ENCODE data around the gene TSPAN16. TPM values are rescaled to one million over a fixed set of nuclear protein-coding genes. Genes with fewer than 3 reads are reported as not detected.
A peak's percentile ranks its signal among the peaks of the same experiment; 100 is the strongest.
"Not testable (repeated sequence)": the region's sequence is repeated elsewhere in the genome, so short reads cannot be mapped to it uniquely, and the experiment has no call there.

TSPAN16 gene
- polyA plus RNA-seq, 6 donors from 2014 or later = not detected

- Mint-ChIP-seq H3K27ac (peak overlapping the region in 1 of 6 donors; percentile 5), H3K4me1 (no peaks in the 10 kb centered on the region), H3K9me3 (no peaks in the 10 kb centered on the region), H3K4me3 (no peak overlapping the region), H3K27me3 (peaks cover 0 to 18% (median 8%) of the 10 kb centered on the region in 3 donors), H3K36me3 (no peaks in the 10 kb centered on the region)
- ATAC-seq (ENCODE audit: low read depth in 2 of 2) (no peak), DNase-seq (no peak)
Measured at GRCh38 chr19:11299946-11300810, 4.2 kb downstream of the TSPAN16 start.

GRCh38 chr19:11300811-11301120 is 4.8 kb downstream of the TSPAN16 start:
- no peak for ATAC-seq (ENCODE audit: low read depth in 2 of 2)
- H3K27me3 Mint-ChIP-seq = peaks cover 0 to 19% (median 8%) of the 10 kb centered on the region in 3 donors
- DNase-seq = no peak
- H3K9me3 Mint-ChIP-seq = no peaks in the 10 kb centered on the region
- no peaks in the 10 kb centered on the region for H3K4me1 Mint-ChIP-seq
- H3K27ac Mint-ChIP-seq = no peak overlapping the region
- no peak overlapping the region for H3K4me3 Mint-ChIP-seq
- H3K36me3 Mint-ChIP-seq = no peaks in the 10 kb centered on the region

GRCh38 chr19:11304936-11305335 is 9.0 kb downstream of the TSPAN16 start:
- H3K27me3 Mint-ChIP-seq = peaks cover 3 to 17% (median 17%) of the 10 kb centered on the region in 3 donors
- H3K9me3 Mint-ChIP-seq = peaks cover 0 to under 1% (median 0%) of the 10 kb centered on the region in 7 donors
- no peak for ATAC-seq (ENCODE audit: low read depth in 2 of 2)
- no peak overlapping the region for H3K27ac Mint-ChIP-seq
- H3K36me3 Mint-ChIP-seq = no peaks in the 10 kb centered on the region
- no peak overlapping the region for H3K4me3 Mint-ChIP-seq
- DNase-seq = no peak
- no peaks in the 10 kb centered on the region for H3K4me1 Mint-ChIP-seq

- ATAC-seq (ENCODE audit: low read depth in 2 of 2) = peak; percentile 28 to 38
- Mint-ChIP-seq H3K4me3 (no peak overlapping the region), H3K27ac (no peak overlapping the region), H3K27me3 (peaks cover 3 to 21% (median 18%) of the 10 kb centered on the region in 3 donors), H3K9me3 (peaks cover 0 to 2% (median 0%) of the 10 kb centered on the region in 7 donors), H3K4me1 (no peaks in the 10 kb centered on the region), H3K36me3 (no peaks in the 10 kb centered on the region)
- no peak for DNase-seq
Measured at GRCh38 chr19:11306337-11306736, 10.4 kb downstream of the TSPAN16 start.

GRCh38 chr19:11320278-11320995 is 24.5 kb downstream of the TSPAN16 start:
- not testable (repeated sequence) for H3K9me3 Mint-ChIP-seq; H3K36me3 Mint-ChIP-seq; DNase-seq; H3K27me3 Mint-ChIP-seq; ATAC-seq (ENCODE audit: low read depth in 2 of 2)
- H3K4me1 Mint-ChIP-seq = peaks cover 33 to 67% (median 46%) of the 10 kb centered on the region in 3 donors
- peak overlapping the region in 4 of 6 donors; percentile 57 to 92 (median 83) for H3K27ac Mint-ChIP-seq
- peak overlapping the region in 6 of 8 donors; percentile 31 to 50 (median 40) for H3K4me3 Mint-ChIP-seq

- Mint-ChIP-seq H3K4me1 (peaks cover 33 to 67% (median 46%) of the 10 kb centered on the region in 3 donors), H3K36me3 (no peaks in the 10 kb centered on the region), H3K27ac (peak overlapping the region in 4 of 6 donors; percentile 54 to 85 (median 68)), H3K9me3 (no peaks in the 10 kb centered on the region), H3K4me3 (peak overlapping the region in 6 of 8 donors; percentile 21 to 77 (median 44)), H3K27me3 (peaks cover 0 to 7% (median 4%) of the 10 kb centered on the region in 3 donors)
- no peak for DNase-seq
- no peak for ATAC-seq (ENCODE audit: low read depth in 2 of 2)
Measured at GRCh38 chr19:11321191-11322126, 25.5 kb downstream of the TSPAN16 start.

- ATAC-seq (ENCODE audit: low read depth in 2 of 2) = peak in 1 of 2 donors; percentile 29
- Mint-ChIP-seq H3K36me3 (no peaks in the 10 kb centered on the region), H3K27me3 (peaks cover 0 to 7% (median 0%) of the 10 kb centered on the region in 3 donors), H3K27ac (peak overlapping the region in 5 of 6 donors; percentile 0 to 51 (median 46)), H3K9me3 (no peaks in the 10 kb centered on the region), H3K4me1 (peaks cover 33 to 60% (median 46%) of the 10 kb centered on the region in 3 donors), H3K4me3 (peak overlapping the region in 4 of 8 donors; percentile 45 to 57 (median 47))
- DNase-seq = no peak
Measured at GRCh38 chr19:11322269-11323024, 26.5 kb downstream of the TSPAN16 start.

- ATAC-seq (ENCODE audit: low read depth in 2 of 2) (no peak), DNase-seq (no peak)
- Mint-ChIP-seq H3K9me3 (no peaks in the 10 kb centered on the region), H3K4me1 (peaks cover 30 to 48% (median 40%) of the 10 kb centered on the region in 3 donors), H3K27me3 (peaks cover 0 to 7% (median 0%) of the 10 kb centered on the region in 3 donors), H3K27ac (peak overlapping the region; percentile 76 to 92 (median 84)), H3K4me3 (peak overlapping the region in 7 of 8 donors; percentile 47 to 89 (median 72)), H3K36me3 (no peaks in the 10 kb centered on the region)
Measured at GRCh38 chr19:11323601-11324078, 27.7 kb downstream of the TSPAN16 start.

GRCh38 chr19:11324079-11324661 is 28.2 kb downstream of the TSPAN16 start:
- peak; percentile 85 to 89 for ATAC-seq (ENCODE audit: low read depth in 2 of 2)
- peaks cover 0 to 7% (median 0%) of the 10 kb centered on the region in 3 donors for H3K27me3 Mint-ChIP-seq
- H3K27ac Mint-ChIP-seq = peak overlapping the region; percentile 76 to 92 (median 84)
- H3K4me1 Mint-ChIP-seq = peaks cover 30 to 48% (median 40%) of the 10 kb centered on the region in 3 donors
- H3K9me3 Mint-ChIP-seq = no peaks in the 10 kb centered on the region
- no peaks in the 10 kb centered on the region for H3K36me3 Mint-ChIP-seq
- peak overlapping the region in 7 of 8 donors; percentile 47 to 89 (median 72) for H3K4me3 Mint-ChIP-seq
- DNase-seq = peak; percentile 37

- Mint-ChIP-seq H3K4me1 (peaks cover 30 to 48% (median 40%) of the 10 kb centered on the region in 3 donors), H3K36me3 (no peaks in the 10 kb centered on the region), H3K9me3 (no peaks in the 10 kb centered on the region), H3K27me3 (peaks cover 0 to 7% (median 0%) of the 10 kb centered on the region in 3 donors), H3K4me3 (peak overlapping the region in 3 of 8 donors; percentile 47 to 85 (median 72)), H3K27ac (peak overlapping the region in 5 of 6 donors; percentile 24 to 92 (median 76))
- no peak for DNase-seq
- no peak for ATAC-seq (ENCODE audit: low read depth in 2 of 2)
Measured at GRCh38 chr19:11324748-11325389, 28.9 kb downstream of the TSPAN16 start.

- peak overlapping the region in 1 of 6 donors; percentile 76 for H3K27ac Mint-ChIP-seq
- H3K4me1 Mint-ChIP-seq = peaks cover 28 to 44% (median 36%) of the 10 kb centered on the region in 3 donors
- peak overlapping the region in 1 of 8 donors; percentile 40 for H3K4me3 Mint-ChIP-seq
- no peaks in the 10 kb centered on the region for H3K36me3 Mint-ChIP-seq
- no peak for ATAC-seq (ENCODE audit: low read depth in 2 of 2)
- H3K27me3 Mint-ChIP-seq = peaks cover 0 to 7% (median 0%) of the 10 kb centered on the region in 3 donors
- no peak for DNase-seq
- no peaks in the 10 kb centered on the region for H3K9me3 Mint-ChIP-seq
Measured at GRCh38 chr19:11325544-11325943, 29.6 kb downstream of the TSPAN16 start.
